ENCODE results near the gene PSG6. TPM values are rescaled to one million over a fixed set of nuclear protein-coding genes. Genes with fewer than 3 reads are reported as not detected.
"Not testable (repeated sequence)": the region's sequence is repeated elsewhere in the genome, so short reads cannot be mapped to it uniquely, and the experiment has no call there.

PSG6 gene
- polyA plus RNA-seq, 3 donors = not detected

- no CpG with 5 or more reads among the region's 1 CpG for WGBS (ENCODE audit: insufficient coverage)
- H3K27me3 ChIP-seq (ENCODE audit: control insufficient read depth in 2 of 2, insufficient read depth in 2 of 2, low read length in 2 of 2); H3K4me1 Mint-ChIP-seq; H3K36me3 Mint-ChIP-seq; H3K27ac ChIP-seq (ENCODE audit: low read depth in 1 of 2, low read length in 2 of 2); H3K36me3 ChIP-seq (replicated peaks in 1 of 2; ENCODE audit: control insufficient read depth in 1 of 2, insufficient read depth in 2 of 2, low read length in 2 of 2); H4K20me1 ChIP-seq (ENCODE audit: insufficient read depth, low read length); H3K4me3 ChIP-seq (replicated peaks in 1 of 3; ENCODE audit: low read depth in 2 of 3, low read length in 3 of 3); H3K79me2 ChIP-seq (ENCODE audit: insufficient read depth, low read length); H3K9me3 Mint-ChIP-seq; DNase-seq; H3K27ac Mint-ChIP-seq; H3K27me3 Mint-ChIP-seq (ENCODE audit: low read depth in 3 of 3); H3K4me1 ChIP-seq (ENCODE audit: control insufficient read depth in 1 of 2, insufficient read depth in 2 of 2, low read length in 2 of 2); H3K9ac ChIP-seq (ENCODE audit: insufficient read depth, low read length, poor library complexity, severe bottlenecking); intact Hi-C loops (cut with micrococcal nuclease); H3K4me2 ChIP-seq (replicated peaks; ENCODE audit: extremely low read depth, low read length, poor library complexity, severe bottlenecking); H2AFZ ChIP-seq (ENCODE audit: insufficient read depth, low read depth, low read length, poor library complexity, severe bottlenecking); H3K4me3 Mint-ChIP-seq; H3K9me3 ChIP-seq (replicated peaks in 1 of 2; ENCODE audit: control insufficient read depth in 1 of 2, insufficient read depth in 1 of 2, low read length in 2 of 2): not testable (repeated sequence)
These were observed 64.5 kb downstream of the PSG6 start for GRCh38 chr19:42853231-42853630.

GRCh38 chr19:42852821-42853220 lies 64.9 kb downstream of the PSG6 start:
- H3K27ac Mint-ChIP-seq; H2AFZ ChIP-seq (ENCODE audit: insufficient read depth, low read depth, low read length, poor library complexity, severe bottlenecking); H3K9me3 Mint-ChIP-seq; intact Hi-C loops (cut with micrococcal nuclease); H3K36me3 Mint-ChIP-seq; H3K4me2 ChIP-seq (replicated peaks; ENCODE audit: extremely low read depth, low read length, poor library complexity, severe bottlenecking); H3K9me3 ChIP-seq (replicated peaks in 1 of 2; ENCODE audit: control insufficient read depth in 1 of 2, insufficient read depth in 1 of 2, low read length in 2 of 2); H3K4me3 Mint-ChIP-seq; H4K20me1 ChIP-seq (ENCODE audit: insufficient read depth, low read length); H3K4me1 ChIP-seq (ENCODE audit: control insufficient read depth in 1 of 2, insufficient read depth in 2 of 2, low read length in 2 of 2); H3K9ac ChIP-seq (ENCODE audit: insufficient read depth, low read length, poor library complexity, severe bottlenecking); H3K27ac ChIP-seq (ENCODE audit: low read depth in 1 of 2, low read length in 2 of 2); H3K36me3 ChIP-seq (replicated peaks in 1 of 2; ENCODE audit: control insufficient read depth in 1 of 2, insufficient read depth in 2 of 2, low read length in 2 of 2); DNase-seq; H3K4me3 ChIP-seq (replicated peaks in 1 of 3; ENCODE audit: low read depth in 2 of 3, low read length in 3 of 3); H3K79me2 ChIP-seq (ENCODE audit: insufficient read depth, low read length); H3K27me3 ChIP-seq (ENCODE audit: control insufficient read depth in 2 of 2, insufficient read depth in 2 of 2, low read length in 2 of 2); H3K27me3 Mint-ChIP-seq (ENCODE audit: low read depth in 3 of 3); H3K4me1 Mint-ChIP-seq: not testable (repeated sequence)

Other genes starting within 250 kb of the PSG6 start
- not detected for gene PSG3, start 177.4 kb downstream of the PSG6 start, polyA plus RNA-seq
- gene PSG8, start 152.2 kb downstream of the PSG6 start, polyA plus RNA-seq = not detected
- not detected for gene PSG1, start 38.2 kb downstream of the PSG6 start, polyA plus RNA-seq
- gene PSG7, start 19.3 kb upstream of the PSG6 start, polyA plus RNA-seq = not detected
- not detected for gene PSG11, start 108.6 kb upstream of the PSG6 start, polyA plus RNA-seq
- gene PSG2, start 164.8 kb upstream of the PSG6 start, polyA plus RNA-seq = not detected